ENCODE data around the gene PKD1L1. TPM values are rescaled to one million over a fixed set of nuclear protein-coding genes. Genes with fewer than 3 reads are reported as not detected.
"Not testable (repeated sequence)": the region's sequence is repeated elsewhere in the genome, so short reads cannot be mapped to it uniquely, and the experiment has no call there.

The PKD1L1 gene
- total RNA-seq, 1 donor from 2014 or later, result 4.8 TPM

DNA sequence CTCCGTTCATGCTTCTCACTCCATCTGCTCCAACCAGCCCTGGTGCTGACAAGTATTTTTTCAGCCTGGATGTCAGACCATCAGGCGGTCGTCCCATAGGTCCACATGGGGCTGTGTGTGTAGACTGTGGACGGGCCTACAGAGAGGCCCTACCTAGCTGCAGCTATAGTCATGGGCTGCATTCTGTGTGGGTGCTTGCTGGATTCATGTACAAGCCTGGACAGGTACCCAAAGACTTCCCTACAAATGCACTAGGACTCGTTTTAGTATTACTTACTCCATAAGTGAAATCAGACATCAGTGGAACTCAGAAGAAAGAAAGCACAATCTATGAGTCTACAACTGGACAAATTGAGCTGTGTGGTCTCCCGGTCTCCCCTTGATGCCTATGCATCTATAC is 146.8 kb downstream of the PKD1L1 start:
- peaks cover 1% of the 10 kb centered on the region for H3K27me3 Mint-ChIP-seq (ENCODE audit: unreplicated experiment)
- no peak overlapping the region for H3K27ac Mint-ChIP-seq (ENCODE audit: unreplicated experiment)
- H3K9me3 Mint-ChIP-seq (ENCODE audit: unreplicated experiment), result no peaks in the 10 kb centered on the region
- no peak overlapping the region for H3K4me3 Mint-ChIP-seq (ENCODE audit: unreplicated experiment)
- H3K36me3 Mint-ChIP-seq (ENCODE audit: low read depth, unreplicated experiment), result peaks cover 3% of the 10 kb centered on the region
- no peaks in the 10 kb centered on the region for H3K4me1 Mint-ChIP-seq (ENCODE audit: unreplicated experiment)
- DNase-seq (ENCODE audit: low spot score), result no peak
- no peak for TF ChIP-seq CTCF (IDR thresholded peaks at IDR 0.05; ENCODE audit: unreplicated experiment)

DNA sequence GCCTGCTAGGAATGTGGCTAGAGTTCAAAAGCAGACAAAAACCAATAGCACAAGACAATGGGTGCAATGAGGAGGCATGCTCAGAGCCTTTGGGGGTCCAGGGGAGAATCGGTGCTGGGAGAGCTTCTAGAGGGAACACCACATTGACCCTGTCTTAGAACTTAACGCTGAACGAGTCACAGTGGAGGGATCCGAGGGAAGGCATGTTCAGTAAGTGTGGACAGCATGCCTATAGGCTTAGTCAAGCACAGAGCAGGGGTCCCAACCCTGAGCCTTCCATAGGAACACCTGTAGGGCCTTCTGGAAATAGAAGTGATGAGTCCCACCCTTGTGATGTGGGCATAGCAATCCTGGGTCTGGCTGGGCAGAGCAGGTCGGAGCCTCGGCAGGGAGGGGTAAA is 148.7 kb downstream of the PKD1L1 start:
- peaks cover 1% of the 10 kb centered on the region for H3K27me3 Mint-ChIP-seq (ENCODE audit: unreplicated experiment)
- no peak overlapping the region for H3K27ac Mint-ChIP-seq (ENCODE audit: unreplicated experiment)
- H3K4me1 Mint-ChIP-seq (ENCODE audit: unreplicated experiment), result no peaks in the 10 kb centered on the region
- no peak overlapping the region for H3K4me3 Mint-ChIP-seq (ENCODE audit: unreplicated experiment)
- no peak for TF ChIP-seq CTCF (IDR thresholded peaks at IDR 0.05; ENCODE audit: unreplicated experiment)
- no peak for DNase-seq (ENCODE audit: low spot score)
- H3K9me3 Mint-ChIP-seq (ENCODE audit: unreplicated experiment), result no peaks in the 10 kb centered on the region
- H3K36me3 Mint-ChIP-seq (ENCODE audit: low read depth, unreplicated experiment), result peaks cover 3% of the 10 kb centered on the region

GRCh38 chr7:47796347-47796746 is 151.9 kb downstream of the PKD1L1 start:
- Mint-ChIP-seq H3K9me3 (ENCODE audit: unreplicated experiment) (no peaks in the 10 kb centered on the region), H3K27ac (ENCODE audit: unreplicated experiment) (no peak overlapping the region), H3K4me1 (ENCODE audit: unreplicated experiment) (no peaks in the 10 kb centered on the region), H3K4me3 (ENCODE audit: unreplicated experiment) (no peak overlapping the region), H3K27me3 (ENCODE audit: unreplicated experiment) (peaks cover 1% of the 10 kb centered on the region), H3K36me3 (ENCODE audit: low read depth, unreplicated experiment) (peaks cover 3% of the 10 kb centered on the region)
- no peak for DNase-seq (ENCODE audit: low spot score)
- no peak for TF ChIP-seq CTCF (IDR thresholded peaks at IDR 0.05; ENCODE audit: unreplicated experiment)

DNA sequence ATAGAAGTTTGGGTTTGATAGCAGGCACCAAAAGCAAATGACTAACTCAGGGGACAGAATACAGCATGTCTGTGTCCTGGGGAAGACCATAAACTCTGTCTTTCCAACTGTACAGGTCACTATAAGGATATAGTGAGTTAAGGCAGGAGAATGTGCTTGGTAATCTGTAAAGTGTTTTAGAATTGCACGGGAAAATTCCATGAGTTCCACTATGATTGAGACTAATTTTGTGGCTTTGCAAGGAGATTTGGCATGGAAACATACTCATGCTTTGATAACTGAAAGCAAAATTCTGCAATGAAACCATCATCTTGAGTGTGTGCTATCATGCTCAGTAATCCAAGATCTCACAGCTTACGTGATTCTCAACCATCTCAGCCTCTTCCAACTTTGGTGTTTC is 152.6 kb downstream of the PKD1L1 start:
- DNase-seq (ENCODE audit: low spot score), result no peak
- Mint-ChIP-seq H3K36me3 (ENCODE audit: low read depth, unreplicated experiment) (peaks cover 2% of the 10 kb centered on the region), H3K4me1 (ENCODE audit: unreplicated experiment) (no peaks in the 10 kb centered on the region), H3K27ac (ENCODE audit: unreplicated experiment) (no peak overlapping the region), H3K4me3 (ENCODE audit: unreplicated experiment) (no peak overlapping the region), H3K27me3 (ENCODE audit: unreplicated experiment) (no peaks in the 10 kb centered on the region), H3K9me3 (ENCODE audit: unreplicated experiment) (no peaks in the 10 kb centered on the region)
- no peak for TF ChIP-seq CTCF (IDR thresholded peaks at IDR 0.05; ENCODE audit: unreplicated experiment)

DNA sequence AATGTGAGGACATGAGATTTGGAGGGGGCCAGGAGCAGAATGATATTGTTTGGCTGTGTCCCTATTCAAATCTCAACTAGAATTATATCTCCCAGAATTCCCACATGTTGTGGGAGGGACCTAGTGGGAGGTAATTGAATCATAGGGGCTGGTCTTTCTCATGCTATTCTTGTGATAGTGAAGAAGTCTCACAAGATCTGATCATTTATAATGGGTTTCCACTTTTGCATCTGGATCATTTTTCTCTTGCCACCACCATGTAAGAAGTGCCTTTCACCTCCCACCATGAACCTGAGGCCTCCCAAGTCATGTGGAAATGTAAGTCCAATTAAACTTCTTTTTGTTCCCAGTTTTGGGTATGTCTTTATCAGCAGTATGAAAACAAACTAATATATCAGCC is 153.1 kb downstream of the PKD1L1 start:
- not testable (repeated sequence) for H3K27me3 Mint-ChIP-seq (ENCODE audit: unreplicated experiment); H3K9me3 Mint-ChIP-seq (ENCODE audit: unreplicated experiment); H3K4me1 Mint-ChIP-seq (ENCODE audit: unreplicated experiment); H3K36me3 Mint-ChIP-seq (ENCODE audit: low read depth, unreplicated experiment); H3K4me3 Mint-ChIP-seq (ENCODE audit: unreplicated experiment); H3K27ac Mint-ChIP-seq (ENCODE audit: unreplicated experiment); DNase-seq (ENCODE audit: low spot score)

- Mint-ChIP-seq H3K4me3 (ENCODE audit: unreplicated experiment) (no peak overlapping the region), H3K4me1 (ENCODE audit: unreplicated experiment) (no peaks in the 10 kb centered on the region), H3K27me3 (ENCODE audit: unreplicated experiment) (no peaks in the 10 kb centered on the region), H3K9me3 (ENCODE audit: unreplicated experiment) (no peaks in the 10 kb centered on the region), H3K36me3 (ENCODE audit: low read depth, unreplicated experiment) (no peaks in the 10 kb centered on the region), H3K27ac (ENCODE audit: unreplicated experiment) (no peak overlapping the region)
- no peak for DNase-seq (ENCODE audit: low spot score)
- TF ChIP-seq CTCF (IDR thresholded peaks at IDR 0.05; ENCODE audit: unreplicated experiment), result no peak
Observed at GRCh38 chr7:47794016-47794415, 154.2 kb downstream of the PKD1L1 start.

DNA sequence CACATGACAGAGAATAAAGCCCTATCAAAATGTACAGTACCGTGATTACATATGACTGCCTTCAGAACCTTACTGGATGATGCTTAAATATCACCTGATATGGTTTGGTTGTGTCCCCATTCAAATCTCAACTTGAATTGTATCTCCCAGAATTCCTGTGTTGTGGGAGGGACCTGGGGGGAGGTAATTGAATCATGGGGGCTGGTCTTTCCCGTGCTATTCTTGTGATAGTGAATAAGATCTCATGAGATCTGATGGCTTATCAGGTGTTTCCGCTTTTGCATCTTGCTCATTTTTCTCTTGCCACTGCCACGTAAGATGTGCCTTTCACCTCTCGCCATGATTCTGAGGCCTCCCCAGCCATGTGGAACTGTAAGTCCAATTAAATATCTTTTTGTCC is 155.1 kb downstream of the PKD1L1 start:
- not testable (repeated sequence) for DNase-seq (ENCODE audit: low spot score); H3K4me3 Mint-ChIP-seq (ENCODE audit: unreplicated experiment); H3K36me3 Mint-ChIP-seq (ENCODE audit: low read depth, unreplicated experiment); H3K4me1 Mint-ChIP-seq (ENCODE audit: unreplicated experiment); H3K27ac Mint-ChIP-seq (ENCODE audit: unreplicated experiment); H3K9me3 Mint-ChIP-seq (ENCODE audit: unreplicated experiment); H3K27me3 Mint-ChIP-seq (ENCODE audit: unreplicated experiment)
